ENCODE data around the gene PYROXD2.

DNA sequence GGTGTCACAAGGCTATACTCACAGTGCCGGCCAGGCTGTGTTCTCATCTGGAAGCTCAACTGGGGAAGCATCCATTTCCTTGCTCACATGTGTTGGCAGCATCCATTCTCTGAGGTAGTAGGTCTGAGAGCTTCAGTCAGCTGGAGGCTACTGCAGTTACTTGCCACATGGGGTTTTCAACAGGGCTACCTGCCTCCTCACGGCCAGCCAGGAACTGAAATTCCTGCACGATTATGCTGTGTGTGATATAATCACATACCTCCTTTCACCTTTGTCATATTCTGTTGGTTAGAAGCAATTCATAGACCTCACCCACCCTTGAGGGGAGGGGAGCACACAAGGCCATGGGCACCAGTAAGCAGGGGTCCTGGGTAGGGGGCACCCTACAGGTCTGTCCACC is 37.4 kb downstream of the PYROXD2 start:
- TF ChIP-seq CTCF (IDR thresholded peaks at IDR 0.05; ENCODE audit: low read length) (no peak), EZH2 (optimal IDR thresholded peaks at IDR 0.05; ENCODE audit: low read depth, low read length) (no peak), EZH2phosphoT487 (IDR thresholded peaks at IDR 0.05; ENCODE audit: low read length) (no peak)

Data from MM.1S (cell line).